GM18508 (cell line): ENCODE measurements around the gene MRI1.
A peak's percentile ranks its signal among the peaks of the same experiment; 100 is the strongest.
"Not testable (repeated sequence)": the region's sequence is repeated elsewhere in the genome, so short reads cannot be mapped to it uniquely, and the experiment has no call there.

Experiments used
- ATAC-seq: cut with Tn5 transposase; IDR thresholded peaks from one replicate; pipeline ENCODE4 v1.9.1; 2021; ENCODE audit warnings: moderate number of reproducible peaks; ENCODE audit not compliant: insufficient read depth, unreplicated experiment

The MRI1 gene

GRCh38 chr19:13784731-13785452 lies 20.6 kb downstream of the MRI1 start:
- ATAC-seq, result no peak

GRCh38 chr19:13788991-13789390 lies 24.7 kb downstream of the MRI1 start:
- ATAC-seq, result no peak

- ATAC-seq, result no peak
These were observed 26.0 kb downstream of the MRI1 start for GRCh38 chr19:13790354-13790753.

GRCh38 chr19:13793317-13793716 lies 29.0 kb downstream of the MRI1 start:
- ATAC-seq, result not testable (repeated sequence)

GRCh38 chr19:13794398-13794756 lies 30.1 kb downstream of the MRI1 start:
- no peak for ATAC-seq

- ATAC-seq, result peak; percentile 92
These were observed 30.7 kb downstream of the MRI1 start, which contains the start of gene ZSWIM4 for GRCh38 chr19:13794757-13795589. ZSWIM4 (plus strand) TSS chr19:13795443; CDS start chr19:13795649, 206 bp downstream.

- no peak for ATAC-seq
These were observed 31.4 kb downstream of the MRI1 start for GRCh38 chr19:13795595-13796300.

GRCh38 chr19:13796301-13797057 lies 32.2 kb downstream of the MRI1 start:
- no peak for ATAC-seq

- no peak for ATAC-seq
These were observed 32.7 kb downstream of the MRI1 start for GRCh38 chr19:13797058-13797440.

GRCh38 chr19:13797870-13798269 lies 33.5 kb downstream of the MRI1 start:
- ATAC-seq, result no peak

- no peak for ATAC-seq
These were observed 35.3 kb downstream of the MRI1 start for GRCh38 chr19:13799669-13800068.

- no peak for ATAC-seq
These were observed 38.7 kb downstream of the MRI1 start for GRCh38 chr19:13803038-13803437.

GRCh38 chr19:13804830-13805683 lies 40.7 kb downstream of the MRI1 start:
- no peak for ATAC-seq

- ATAC-seq, result no peak
These were observed 42.4 kb downstream of the MRI1 start for GRCh38 chr19:13806728-13807127.

- no peak for ATAC-seq
These were observed 43.2 kb downstream of the MRI1 start for GRCh38 chr19:13807421-13808021.

GRCh38 chr19:13808856-13809255 lies 44.5 kb downstream of the MRI1 start:
- ATAC-seq, result no peak

GRCh38 chr19:13812544-13812943 lies 48.2 kb downstream of the MRI1 start:
- ATAC-seq, result no peak

- no peak for ATAC-seq
These were observed 48.8 kb downstream of the MRI1 start for GRCh38 chr19:13813147-13813546.

GRCh38 chr19:13814550-13814949 lies 50.2 kb downstream of the MRI1 start:
- ATAC-seq, result no peak
